H1 (cell line): ENCODE data around the gene ABCA1. TPM values are rescaled to one million over a fixed set of nuclear protein-coding genes. Genes with fewer than 3 reads are reported as not detected.

Source experiments
- CTCF ChIA-PET: fragments of 300-600 bp; sonication (Branson Sonifier 250); formaldehyde crosslinking; loops from one replicate; lab custom pipeline; 2021; ENCODE audit not compliant: partially characterized antibody; lab: Charles Lee
- POLR2A ChIA-PET: fragments of 300-600 bp; sonication (Branson Sonifier 250); formaldehyde crosslinking; loops from one replicate; lab custom pipeline; 2021; ENCODE audit warnings: inconsistent platforms; ENCODE audit not compliant: partially characterized antibody; lab: Charles Lee
- DNase-seq, 2 experiments: peaks; one replicate each; pipeline versions ENCODE4 v3.0.0 to v3.0.0-alpha.2; 2010 to 2022; ENCODE audit warnings: low spot score in 2 of 2, low read depth in 1 of 2, mixed read lengths in 1 of 2
- FAIRE-seq: peaks from 2 replicates; lab custom pipeline; 2011; peaks lifted over from hg19 to GRCh38; lab: Jason Lieb, UNC
- H2AFZ ChIP-seq: 2 replicates; pipeline ENCODE4 v1.8.1; 2012; ENCODE audit warnings: low read length, inconsistent platforms
- H2AK5ac ChIP-seq: 2 replicates; pipeline ENCODE4 v1.6.1; 2013; ENCODE audit warnings: low read depth, low read length
- H2BK120ac ChIP-seq: replicated peaks from 2 replicates; pipeline ENCODE3; 2013; ENCODE audit warnings: low read depth, low read length, inconsistent platforms
- H2BK12ac ChIP-seq: 2 replicates; pipeline ENCODE4 v1.6.1; 2013; ENCODE audit warnings: low read depth, low read length
- H2BK15ac ChIP-seq: 2 replicates; pipeline ENCODE4 v1.6.1; 2013; ENCODE audit warnings: low read length
- H2BK20ac ChIP-seq: 2 replicates; pipeline ENCODE4 v1.6.1; 2013; ENCODE audit warnings: low read length
- H2BK5ac ChIP-seq: 2 replicates; pipeline ENCODE4 v1.6.1; 2013; ENCODE audit warnings: low read depth, low read length
- H3K14ac ChIP-seq: 2 replicates; pipeline ENCODE4 v1.6.1; 2013; ENCODE audit warnings: inconsistent platforms; ENCODE audit not compliant: insufficient read length
- H3K18ac ChIP-seq: 2 replicates; pipeline ENCODE4 v1.6.1; 2013; ENCODE audit warnings: low read length; ENCODE audit errors: extremely low read depth
- H3K23ac ChIP-seq: 2 replicates; pipeline ENCODE4 v1.6.1; 2013; ENCODE audit warnings: inconsistent platforms; ENCODE audit not compliant: insufficient read length
- H3K23me2 ChIP-seq: 2 replicates; pipeline ENCODE4 v1.6.1; 2013; ENCODE audit warnings: low read depth, low read length
- H3K27ac ChIP-seq: 2 replicates; pipeline ENCODE4 v1.6.1; 2011; ENCODE audit warnings: low read depth, low read length, inconsistent platforms
- H3K27me3 ChIP-seq, 4 experiments: replicated peaks in 1 of 4; 1 replicate in 1 of 4; 2 replicates in 3 of 4; pipeline versions ENCODE4 v1.6.1 to v1.8.1; 2011 to 2013; ENCODE audit warnings: low read length in 3 of 4, mild to moderate bottlenecking in 3 of 4, inconsistent platforms in 2 of 4, mixed read lengths in 2 of 4, moderate library complexity in 1 of 4; ENCODE audit not compliant: control insufficient read depth in 3 of 4, insufficient read depth in 3 of 4; ENCODE audit errors: extremely low read depth in 1 of 4
- H3K36me3 ChIP-seq, 4 experiments: 2 replicates each; pipeline versions ENCODE4 v1.6.1 to v1.8.1; 2011 to 2013; ENCODE audit warnings: mild to moderate bottlenecking in 4 of 4, low read length in 3 of 4, moderate library complexity in 2 of 4, control low read depth in 1 of 4, inconsistent platforms in 1 of 4; ENCODE audit not compliant: insufficient read depth in 4 of 4, control insufficient read depth in 2 of 4
- H3K4ac ChIP-seq: replicated peaks from 2 replicates; pipeline ENCODE3; 2013; ENCODE audit warnings: low read length, low read depth, mixed read lengths, inconsistent platforms; ENCODE audit not compliant: insufficient read length
- H3K4me1 ChIP-seq, 4 experiments: replicated peaks in 1 of 4; 1 replicate in 1 of 4; 2 replicates in 3 of 4; pipeline versions ENCODE4 v1.6.1 to v1.8.1; 2011 to 2013; ENCODE audit warnings: low read length in 3 of 4, inconsistent platforms in 2 of 4, mixed read lengths in 1 of 4; ENCODE audit not compliant: insufficient read depth in 4 of 4, control insufficient read depth in 3 of 4
- H3K4me2 ChIP-seq, 2 experiments: 2 replicates each; pipeline versions ENCODE4 v1.6.1 to v1.8.1; 2011 to 2013; ENCODE audit warnings: low read depth in 2 of 2, low read length in 2 of 2, control low read depth in 1 of 2, inconsistent platforms in 1 of 2, mild to moderate bottlenecking in 1 of 2; ENCODE audit not compliant: insufficient read depth in 1 of 2
- H3K4me3 ChIP-seq, 4 experiments: fragments of 200-600, 300-600 bp in 1 of 4; sonication (generic), shearing (Covaris generic), sonication (Bioruptor Twin) in 1 of 4; 2 replicates each; pipeline versions ENCODE4 v1.5.1 to v1.8.1; 2011 to 2016; ENCODE audit warnings: low read length in 4 of 4, low read depth in 3 of 4, control low read depth in 2 of 4, inconsistent platforms in 2 of 4, mild to moderate bottlenecking in 2 of 4, mixed read lengths in 1 of 4, moderate library complexity in 1 of 4; ENCODE audit not compliant: insufficient read depth in 2 of 4; ENCODE audit errors: extremely low read depth in 1 of 4
- H3K56ac ChIP-seq: replicated peaks from 2 replicates; pipeline ENCODE3; 2013; ENCODE audit warnings: low read depth, mild to moderate bottlenecking, mixed read lengths, low read length, inconsistent platforms; ENCODE audit not compliant: insufficient read length
- H3K79me1 ChIP-seq: 2 replicates; pipeline ENCODE4 v1.6.1; 2013; ENCODE audit warnings: low read depth, low read length, control low read depth
- H3K79me2 ChIP-seq, 2 experiments: 2 replicates each; pipeline versions ENCODE4 v1.6.1 to v1.8.1; 2012 to 2013; ENCODE audit warnings: low read length in 2 of 2, mild to moderate bottlenecking in 2 of 2, inconsistent platforms in 1 of 2; ENCODE audit not compliant: insufficient read depth in 2 of 2, control insufficient read depth in 1 of 2
- H3K9ac ChIP-seq, 4 experiments: replicated peaks in 1 of 4; 1 replicate in 1 of 4; 2 replicates in 3 of 4; pipeline versions ENCODE4 v1.6.1 to v1.8.1; 2011 to 2013; ENCODE audit warnings: low read depth in 3 of 4, low read length in 3 of 4, control low read depth in 2 of 4, mild to moderate bottlenecking in 2 of 4, moderate library complexity in 2 of 4, inconsistent platforms in 1 of 4; ENCODE audit errors: extremely low read depth in 1 of 4
- H3K9me3 ChIP-seq, 2 experiments: 2 replicates each; pipeline versions ENCODE4 v1.6.1 to v1.8.1; 2012 to 2013; ENCODE audit warnings: mild to moderate bottlenecking in 2 of 2, moderate library complexity in 2 of 2, control low read depth in 1 of 2, inconsistent platforms in 1 of 2, low read depth in 1 of 2, low read length in 1 of 2, mixed read lengths in 1 of 2; ENCODE audit not compliant: insufficient read depth in 2 of 2
- H4K20me1 ChIP-seq, 2 experiments: replicated peaks in 1 of 2; 2 replicates each; pipeline versions ENCODE3 to v1.8.1; 2011 to 2013; ENCODE audit warnings: inconsistent platforms in 2 of 2, low read length in 2 of 2, mild to moderate bottlenecking in 1 of 2; ENCODE audit not compliant: insufficient read depth in 2 of 2, control insufficient read depth in 1 of 2
- H4K5ac ChIP-seq: 2 replicates; pipeline ENCODE4 v1.6.1; 2013; ENCODE audit warnings: low read length, low read depth, mixed read lengths, inconsistent platforms; ENCODE audit not compliant: insufficient read length
- H4K8ac ChIP-seq: 2 replicates; pipeline ENCODE4 v1.8.0; 2013; ENCODE audit warnings: mild to moderate bottlenecking, moderate library complexity, low read length, inconsistent platforms; ENCODE audit not compliant: insufficient read depth; ENCODE audit errors: extremely low read depth
- H4K91ac ChIP-seq: replicated peaks from 2 replicates; pipeline ENCODE3; 2013; ENCODE audit warnings: low read length, mixed read lengths, inconsistent platforms; ENCODE audit not compliant: insufficient read length
- BCL11A ChIP-seq, 2 experiments: IDR thresholded peaks; one replicate each; pipeline ENCODE4 v1.6.1; 2011; ENCODE audit warnings: low read depth in 2 of 2, low read length in 2 of 2, mild to moderate bottlenecking in 2 of 2
- CBX5 ChIP-seq: fragments of 300-800, 300-1000 bp; sonication (generic); IDR thresholded peaks from 2 replicates; pipeline ENCODE4 v1.7.1; 2016; ENCODE audit warnings: antibody characterized with exemption, low read length, low read depth
- CBX8 ChIP-seq: fragments of 300-800, 300-1000 bp; sonication (generic); IDR thresholded peaks from 2 replicates; pipeline ENCODE4 v1.7.1; 2016; ENCODE audit warnings: low read depth, low read length, borderline replicate concordance
- CEBPB ChIP-seq: IDR thresholded peaks from 2 replicates; pipeline ENCODE4 v1.6.1; 2012; ENCODE audit warnings: low read depth, low read length
- EP300 ChIP-seq, 2 experiments: IDR thresholded peaks; 1 replicate in 1 of 2; 2 replicates in 1 of 2; pipeline ENCODE4 v1.6.1; 2011 to 2012; ENCODE audit warnings: low read depth in 2 of 2, low read length in 2 of 2, mild to moderate bottlenecking in 2 of 2, borderline replicate concordance in 1 of 2, inconsistent platforms in 1 of 2, moderate library complexity in 1 of 2
- HDAC6 ChIP-seq: IDR thresholded peaks from one replicate; pipeline ENCODE4 v1.7.1; 2012; ENCODE audit warnings: low read depth, mild to moderate bottlenecking, inconsistent platforms, low read length, moderate library complexity
- JUND ChIP-seq: IDR thresholded peaks from 2 replicates; pipeline ENCODE4 v1.6.1; 2011; ENCODE audit warnings: mild to moderate bottlenecking, improper control_type of control experiment, low read length
- NANOG ChIP-seq: IDR thresholded peaks from 2 replicates; pipeline ENCODE4 v1.6.1; 2011; ENCODE audit warnings: low read length, low read depth, mild to moderate bottlenecking, inconsistent platforms; ENCODE audit not compliant: insufficient read depth, poor library complexity, severe bottlenecking
- POLR2AphosphoS5 ChIP-seq: IDR thresholded peaks from 2 replicates; pipeline ENCODE4 v1.6.1; 2011; ENCODE audit warnings: low read depth, low read length
- SAP30 ChIP-seq: fragments of 300-600 bp; sonication (generic); IDR thresholded peaks from 2 replicates; pipeline ENCODE4 v1.7.1; 2012; ENCODE audit warnings: low read length, moderate library complexity, mild to moderate bottlenecking, inconsistent platforms; ENCODE audit not compliant: insufficient read depth, insufficient replicate concordance
- TAF1 ChIP-seq: IDR thresholded peaks from 2 replicates; pipeline ENCODE4 v1.6.1; 2011; ENCODE audit warnings: mild to moderate bottlenecking, low read depth, low read length
- WGBS, 2 experiments: shearing (Covaris generic) in 1 of 2; methylation state at CpG; one replicate each; pipeline versions ENCODE4 v1.1.6 to v1.1.7; 2013 to 2015; ENCODE audit warnings: low lambda C conversion rate in 2 of 2, mixed read lengths in 2 of 2, inconsistent platforms in 1 of 2, low coverage in 1 of 2, missing lambda C conversion rate in 1 of 2; ENCODE audit not compliant: insufficient replicate concordance in 2 of 2, insufficient coverage in 1 of 2, insufficient read length in 1 of 2; ENCODE audit errors: extremely low coverage in 1 of 2, missing lambda C conversion rate in 1 of 2; 5-methylcytosine and 5-hydroxymethylcytosine counted together
- polyA plus RNA-seq, 7 experiments: library from polyadenylated mRNA; depleted of rRNA in 3 of 7; stranded (reverse) in 5 of 7; unstranded in 2 of 7; fragments of >200 nt in 5 of 7; fragments of 200-250 nt in 2 of 7; gene quantifications; 1 replicate in 5 of 7; 2 replicates in 1 of 7; 4 replicates in 1 of 7; pipeline versions ENCODE4 v1.2.1 to v1.2.3, GENCODE V29; 2011 to 2013; ENCODE audit warnings: missing spikeins in 2 of 7, mixed read lengths in 2 of 7
- total RNA-seq: library from RNA; stranded (reverse); fragmentation: NEBNext Ultra II Directional; extraction: Animal tissue kit (Norgen Biotek cat#: 25700); gene quantifications from 2 replicates; pipeline ENCODE4 v1.2.1, GENCODE V29; 2021
- TF ChIP-seq, protein P1 (sequence below): IDR thresholded peaks from 2 replicates; pipeline ENCODE4 v1.6.1; 2011; ENCODE audit warnings: low read depth, mild to moderate bottlenecking, low read length; ENCODE audit not compliant: insufficient read depth

Gene ABCA1
- total and polyA plus RNA-seq, 2 of the 8 experiments (the other 6 are each of a cell fraction or from before 2014, with no cell fraction given), result 6.9 to 7.8 TPM

DNA sequence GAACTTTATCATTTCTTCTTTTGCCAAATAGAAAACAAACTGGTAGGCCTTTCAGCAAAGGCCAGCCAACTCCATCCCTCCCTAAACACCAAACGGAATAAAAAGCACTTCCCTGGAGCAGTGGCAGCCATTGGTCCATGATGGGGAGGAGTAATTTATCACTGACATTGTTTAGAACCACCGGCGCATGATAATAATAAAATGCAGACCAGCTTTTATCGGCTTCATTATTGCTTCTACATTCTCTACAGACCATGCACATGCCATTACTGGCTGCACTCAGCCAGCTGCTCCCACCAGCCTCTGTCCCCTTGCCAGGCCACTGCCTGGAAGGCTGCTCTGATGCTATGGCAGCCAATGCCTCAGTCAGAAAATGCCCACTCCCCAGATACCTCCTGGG is 45.9 kb downstream of the ABCA1 start:
- H3K56ac ChIP-seq, result no peak overlapping the region
- no peak overlapping the region for H4K8ac ChIP-seq
- no peak overlapping the region for H3K23ac ChIP-seq
- no peaks in the 10 kb centered on the region for H3K79me2 ChIP-seq
- H4K91ac ChIP-seq, result peak overlapping the region; percentile 66
- H2AFZ ChIP-seq, result no peak overlapping the region
- 0 out of 8 replicates have a peak, but pooled peaks cover 0 to 3% (median 1%) of the 10 kb centered on the region in 4 experiments for H3K36me3 ChIP-seq
- no peak overlapping the region for H4K5ac ChIP-seq
- H3K27me3 ChIP-seq, result no peaks in the 10 kb centered on the region
- H3K23me2 ChIP-seq, result no peaks in the 10 kb centered on the region
- no peak overlapping the region for H2BK5ac ChIP-seq
- no peaks in the 10 kb centered on the region for H3K9me3 ChIP-seq
- H3K4me1 ChIP-seq, result peaks cover 4 to 30% (median 20%) of the 10 kb centered on the region in 4 experiments
- no peaks in the 10 kb centered on the region for H4K20me1 ChIP-seq
- FAIRE-seq (no peak), DNase-seq (no peak)
- WGBS, 2 experiments, result 88% methylated on average over 4 of the region's 4 CpGs; no CpG with 5 or more reads in 1 of the 2 experiments
- H3K4ac ChIP-seq, result no peak overlapping the region
- no peak overlapping the region for H3K9ac ChIP-seq
- H2BK12ac ChIP-seq, result peak overlapping the region; percentile 21; the same call in 1 of the 2 replicates
- H2AK5ac ChIP-seq, result no peak overlapping the region
- H2BK15ac ChIP-seq, result peak overlapping the region; percentile 40; the same call in 1 of the 2 replicates
- H3K18ac ChIP-seq, result no peak overlapping the region
- no peak overlapping the region for H3K4me3 ChIP-seq
- H3K4me2 ChIP-seq, result no peak overlapping the region
- ChIA-PET POLR2A (no interaction called here), CTCF (interaction anchor here (0.9 to 2.2 kb wide), 4 partner anchors 11 to 45 kb away, joined by 3 to 11 read pairs (median 5); no protein-coding TSS in a partner anchor)
- H2BK20ac ChIP-seq, result peak overlapping the region; percentile 22; the same call in 1 of the 2 replicates
- no peak overlapping the region for H3K14ac ChIP-seq
- H3K79me1 ChIP-seq, result no peaks in the 10 kb centered on the region
- no peak overlapping the region for H3K27ac ChIP-seq
- no peak overlapping the region for H2BK120ac ChIP-seq
- TF ChIP-seq CEBPB (no peak), CBX5 (no peak), POLR2AphosphoS5 (no peak), CBX8 (no peak), JUND (no peak), TAF1 (no peak), SAP30 (no peak), BCL11A (IDR thresholded peaks at IDR 0.05; ENCODE audit: low read depth in 2 of 2, low read length in 2 of 2) (no peak), NANOG (no peak), HDAC6 (no peak), EP300 (IDR thresholded peaks at IDR 0.05; ENCODE audit: borderline replicate concordance in 1 of 2, low read depth in 2 of 2, low read length in 2 of 2) (no peak)
- TF ChIP-seq, protein P1, sequence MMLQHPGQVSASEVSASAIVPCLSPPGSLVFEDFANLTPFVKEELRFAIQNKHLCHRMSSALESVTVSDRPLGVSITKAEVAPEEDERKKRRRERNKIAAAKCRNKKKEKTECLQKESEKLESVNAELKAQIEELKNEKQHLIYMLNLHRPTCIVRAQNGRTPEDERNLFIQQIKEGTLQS, result no peak
